B cell (primary cell): ENCODE results near the gene GALR3. TPM values are rescaled to one million over a fixed set of nuclear protein-coding genes. Genes with fewer than 3 reads are reported as not detected.
A peak's percentile ranks its signal among the peaks of the same experiment; 100 is the strongest.

Experiments
- ATAC-seq: fragments of 200-7000 bp; cut with Tn5 transposase; one replicate; pipeline ENCODE4 v1.10.0; 2021; ENCODE audit warnings: low read depth, mild to moderate bottlenecking, moderate number of reproducible peaks, moderate library complexity
- CTCF ChIA-PET: fragments of 350-600 bp; sonication (Branson Sonifier 250); formaldehyde crosslinking; loops from one replicate; lab custom pipeline; 2021; ENCODE audit warnings: antibody characterized with exemption, inconsistent platforms; lab: Charles Lee
- POLR2A ChIA-PET: fragments of 350-600 bp; sonication (Branson Sonifier 250); formaldehyde crosslinking; loops from one replicate; lab custom pipeline; 2021; ENCODE audit warnings: antibody characterized with exemption; lab: Charles Lee
- DNase-seq: peaks from one replicate; pipeline ENCODE4 v3.0.0; 2013
- H2AFZ ChIP-seq: 2 replicates; pipeline ENCODE4 v1.6.1; 2012; ENCODE audit warnings: mild to moderate bottlenecking, low read depth, low read length; ENCODE audit not compliant: insufficient read depth, poor library complexity, severe bottlenecking
- H3K27ac ChIP-seq, 2 donors: 1 replicate in 1 of 2; 2 replicates in 1 of 2; pipeline ENCODE4 v1.5.1; 2012 to 2013; ENCODE audit warnings: low read length in 2 of 2, mild to moderate bottlenecking in 2 of 2, moderate library complexity in 1 of 2
- H3K27me3 ChIP-seq, 4 experiments: fragments of 200-600 bp in 1 of 4; sonication (generic) in 1 of 4; replicated peaks in 1 of 4; 1 replicate in 2 of 4; 2 replicates in 2 of 4; pipeline versions ENCODE4 v1.6.1 to v1.7.0; 2013 to 2016; ENCODE audit warnings: low read length in 3 of 4, mild to moderate bottlenecking in 2 of 4, mixed read lengths in 1 of 4, moderate library complexity in 1 of 4; ENCODE audit not compliant: insufficient read depth in 4 of 4, control insufficient read depth in 3 of 4; ENCODE audit errors: control extremely low read depth in 1 of 4
- H3K36me3 ChIP-seq, 2 experiments: replicated peaks in 1 of 2; 1 replicate in 1 of 2; 2 replicates in 1 of 2; pipeline versions ENCODE4 v1.6.1 to v1.7.1; 2013; ENCODE audit warnings: low read length in 1 of 2; ENCODE audit not compliant: insufficient read depth in 2 of 2, control insufficient read depth in 1 of 2; ENCODE audit errors: control extremely low read depth in 1 of 2, extremely low read depth in 1 of 2
- H3K4me1 ChIP-seq, 2 donors: fragments of 200-600 bp in 1 of 2; sonication (generic) in 1 of 2; 1 replicate in 1 of 2; 2 replicates in 1 of 2; pipeline versions ENCODE4 v1.5.1 to v1.6.1; 2013 to 2017; ENCODE audit warnings: low read length in 2 of 2; ENCODE audit not compliant: control insufficient read depth in 2 of 2, insufficient read depth in 2 of 2
- H3K4me2 ChIP-seq: replicated peaks from 2 replicates; pipeline ENCODE3; 2012; ENCODE audit warnings: mild to moderate bottlenecking, low read depth, low read length; ENCODE audit not compliant: poor library complexity, severe bottlenecking
- H3K4me3 ChIP-seq, 5 experiments: fragments of 200-600 bp in 1 of 5; sonication (generic) in 1 of 5; 1 replicate in 3 of 5; 2 replicates in 2 of 5; pipeline versions ENCODE4 v1.5.1 to v1.7.0; 2011 to 2016; ENCODE audit warnings: low read length in 4 of 5, mild to moderate bottlenecking in 4 of 5, low read depth in 2 of 5, control low read depth in 1 of 5, moderate library complexity in 1 of 5; ENCODE audit not compliant: insufficient read depth in 1 of 5; ENCODE audit errors: control extremely low read depth in 1 of 5, extremely low read depth in 1 of 5
- H3K79me2 ChIP-seq: fragments of 200-600 bp; sonication (generic); one replicate; pipeline ENCODE4 v1.6.0; 2016; ENCODE audit warnings: low read length; ENCODE audit not compliant: control insufficient read depth, insufficient read depth
- H3K9ac ChIP-seq: fragments of 200-600 bp; sonication (generic); 2 replicates; pipeline ENCODE4 v1.6.1; 2017; ENCODE audit warnings: mild to moderate bottlenecking, low read length, moderate library complexity
- H3K9me3 ChIP-seq, 3 donors: one replicate each; pipeline versions ENCODE4 v1.6.1 to v1.7.1; 2013; ENCODE audit warnings: low read length in 2 of 3; ENCODE audit not compliant: control insufficient read depth in 2 of 3, insufficient read depth in 1 of 3; ENCODE audit errors: control extremely low read depth in 1 of 3
- H4K20me1 ChIP-seq: 2 replicates; pipeline ENCODE4 v1.6.0; 2012; ENCODE audit warnings: mild to moderate bottlenecking, low read length; ENCODE audit not compliant: insufficient read depth, control insufficient read depth, poor library complexity, severe bottlenecking
- H3K27ac Mint-ChIP-seq: one replicate; pipeline ENCODE4 v1.8.0; 2021; ENCODE audit warnings: mixed read lengths
- H3K27me3 Mint-ChIP-seq: one replicate; pipeline ENCODE4 v1.8.0; 2021; ENCODE audit warnings: mixed read lengths
- H3K4me1 Mint-ChIP-seq: one replicate; pipeline ENCODE4 v1.8.0; 2021; ENCODE audit warnings: mixed read lengths
- H3K4me3 Mint-ChIP-seq: one replicate; pipeline ENCODE4 v1.8.0; 2021; ENCODE audit warnings: mixed read lengths
- H3K9me3 Mint-ChIP-seq: one replicate; pipeline ENCODE4 v1.8.0; 2022; ENCODE audit warnings: mixed read lengths; ENCODE audit not compliant: insufficient read depth
- CTCF ChIP-seq: fragments of 200-600 bp; IDR thresholded peaks from one replicate; pipeline ENCODE4 v1.8.0; 2022; ENCODE audit warnings: antibody characterized with exemption, mild to moderate bottlenecking
- EZH2 ChIP-seq: IDR thresholded peaks from 2 replicates; pipeline ENCODE4 v1.6.1; 2012; ENCODE audit warnings: borderline replicate concordance, low read depth, mild to moderate bottlenecking, moderate library complexity, low read length; ENCODE audit not compliant: insufficient read depth, poor library complexity, severe bottlenecking
- WGBS: methylation state at CpG from one replicate; pipeline ENCODE4 v1.1.5; 2013; ENCODE audit warnings: missing lambda C conversion rate; ENCODE audit not compliant: insufficient coverage; 5-methylcytosine and 5-hydroxymethylcytosine counted together
- intact Hi-C: fragments of 100-400 bp; cut with micrococcal nuclease; formaldehyde crosslinking; loops from one replicate; pipeline ENCODE4 v1.10.0; 2022
- polyA plus RNA-seq: library from polyadenylated mRNA; depleted of rRNA; stranded (reverse); fragments of >200 nt; gene quantifications from 2 replicates; pipeline ENCODE4 v1.2.3, GENCODE V29; 2012
- total RNA-seq, 2 donors: library from RNA; stranded (reverse); fragments of 120-200 nt in 1 of 2; gene quantifications; 1 replicate in 1 of 2; 2 replicates in 1 of 2; pipeline versions ENCODE4 v1.2.3 to v1.2.4, GENCODE V29; 2013 to 2022

GALR3 gene
- total and polyA plus RNA-seq, 2 donors (not counting 1 experiment from before 2014, with no cell fraction given): not detected

DNA sequence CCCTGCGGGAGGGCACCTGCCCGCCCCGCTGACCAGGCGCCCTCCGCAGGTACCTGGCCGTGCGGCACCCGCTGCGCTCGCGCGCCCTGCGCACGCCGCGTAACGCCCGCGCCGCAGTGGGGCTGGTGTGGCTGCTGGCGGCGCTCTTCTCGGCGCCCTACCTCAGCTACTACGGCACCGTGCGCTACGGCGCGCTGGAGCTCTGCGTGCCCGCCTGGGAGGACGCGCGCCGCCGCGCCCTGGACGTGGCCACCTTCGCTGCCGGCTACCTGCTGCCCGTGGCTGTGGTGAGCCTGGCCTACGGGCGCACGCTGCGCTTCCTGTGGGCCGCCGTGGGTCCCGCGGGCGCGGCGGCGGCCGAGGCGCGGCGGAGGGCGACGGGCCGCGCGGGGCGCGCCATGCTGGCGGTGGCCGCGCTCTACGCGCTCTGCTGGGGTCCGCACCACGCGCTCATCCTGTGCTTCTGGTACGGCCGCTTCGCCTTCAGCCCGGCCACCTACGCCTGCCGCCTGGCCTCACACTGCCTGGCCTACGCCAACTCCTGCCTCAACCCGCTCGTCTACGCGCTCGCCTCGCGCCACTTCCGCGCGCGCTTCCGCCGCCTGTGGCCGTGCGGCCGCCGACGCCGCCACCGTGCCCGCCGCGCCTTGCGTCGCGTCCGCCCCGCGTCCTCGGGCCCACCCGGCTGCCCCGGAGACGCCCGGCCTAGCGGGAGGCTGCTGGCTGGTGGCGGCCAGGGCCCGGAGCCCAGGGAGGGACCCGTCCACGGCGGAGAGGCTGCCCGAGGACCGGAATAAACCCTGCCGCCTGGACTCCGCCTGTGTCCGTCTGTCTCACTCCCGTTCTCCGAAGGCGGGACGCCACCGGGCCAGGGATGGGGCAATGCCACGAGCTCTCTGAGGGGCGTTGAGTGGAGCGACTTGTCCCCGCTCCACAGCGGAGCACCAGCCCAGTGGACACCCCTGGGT, 1.8 kb downstream of the GALR3 start:
- ChIA-PET POLR2A (no interaction called here), CTCF (interaction anchor here (1.0 to 5.1 kb wide), 2 partner anchors 38 to 62 kb away, joined by 4 to 13 read pairs; no protein-coding TSS in a partner anchor)
- no peaks in the 10 kb centered on the region for H3K79me2 ChIP-seq
- H3K27ac ChIP-seq: no peak overlapping the region
- peak overlapping the region in 1 of 5 experiments; percentile 15 for H3K4me3 ChIP-seq
- H3K9me3 Mint-ChIP-seq: no peaks in the 10 kb centered on the region
- peak overlapping the region; percentile 22 for H2AFZ ChIP-seq
- no peak overlapping the region for H3K9ac ChIP-seq
- peaks cover 0 to 22% (median 7%) of the 10 kb centered on the region in 4 experiments for H3K27me3 ChIP-seq
- peaks cover 0 to 2% of the 10 kb centered on the region in 2 donors for H3K4me1 ChIP-seq
- ATAC-seq (no peak), DNase-seq (peak; percentile 45)
- H3K27ac Mint-ChIP-seq: no peak overlapping the region
- 15% methylated on average over 135 of the region's 135 CpGs for WGBS
- intact Hi-C loops: no loop called here
- peak overlapping the region; percentile 72 for H3K4me3 Mint-ChIP-seq
- TF ChIP-seq EZH2: no peak
- no peak for TF ChIP-seq CTCF
- no peaks in the 10 kb centered on the region for H3K9me3 ChIP-seq
- peaks cover 0 to under 1% of the 10 kb centered on the region in 2 experiments for H3K36me3 ChIP-seq
- peaks cover 24% of the 10 kb centered on the region for H3K27me3 Mint-ChIP-seq
- H3K4me2 ChIP-seq: peak overlapping the region; percentile 53
- H4K20me1 ChIP-seq: no peaks in the 10 kb centered on the region
- peaks cover 6% of the 10 kb centered on the region for H3K4me1 Mint-ChIP-seq

DNA sequence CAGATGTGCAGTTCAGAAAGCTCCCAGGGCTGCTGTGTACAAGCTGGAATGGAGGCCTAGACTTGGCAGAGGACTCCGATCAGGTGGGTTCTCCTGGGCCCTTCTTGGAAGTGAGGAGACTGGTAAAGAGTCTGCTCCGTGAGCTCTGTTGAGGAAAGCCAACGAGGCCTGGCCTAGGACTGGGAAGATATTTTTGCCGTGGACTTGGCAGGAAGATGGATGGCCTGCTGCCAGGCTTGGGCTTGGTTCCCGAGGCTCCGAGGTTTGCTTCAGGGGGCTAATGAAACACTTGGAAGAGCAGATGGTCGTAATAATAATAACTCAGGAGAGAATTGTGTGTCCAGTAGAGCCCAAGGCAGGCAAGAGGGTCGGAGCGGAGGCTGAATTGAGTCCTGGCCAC, 3.9 kb downstream of the GALR3 start:
- H3K27ac Mint-ChIP-seq: no peak overlapping the region
- DNase-seq: no peak

More for the DNA sequence above, 3.9 kb downstream of the GALR3 start:
- peaks cover 0 to 2% of the 10 kb centered on the region in 2 donors for H3K4me1 ChIP-seq
- H4K20me1 ChIP-seq: no peaks in the 10 kb centered on the region
- no peak overlapping the region for H3K27ac ChIP-seq
- TF ChIP-seq CTCF (no peak), EZH2 (no peak)
- no peaks in the 10 kb centered on the region for H3K79me2 ChIP-seq
- H3K27me3 ChIP-seq: peaks cover 0 to 15% (median 4%) of the 10 kb centered on the region in 4 experiments
- no peak overlapping the region for H3K4me2 ChIP-seq
- Mint-ChIP-seq H3K4me3 (no peak overlapping the region), H3K27me3 (peaks cover 15% of the 10 kb centered on the region), H3K4me1 (peaks cover 6% of the 10 kb centered on the region), H3K9me3 (no peaks in the 10 kb centered on the region)
- no peak overlapping the region for H3K4me3 ChIP-seq
- H3K36me3 ChIP-seq: peaks cover 0 to 19% of the 10 kb centered on the region in 2 experiments
- WGBS: 99% methylated on average over 9 of the region's 9 CpGs
- H3K9ac ChIP-seq: no peak overlapping the region
- no peak overlapping the region for H2AFZ ChIP-seq
- intact Hi-C loops: no loop called here
- POLR2A ChIA-PET: no interaction called here
- CTCF ChIA-PET: interaction anchor here (1.0 to 5.1 kb wide), 3 partner anchors 9 to 36 kb away, joined by 3 to 13 read pairs (median 6); no protein-coding TSS in a partner anchor
- ATAC-seq: no peak
- no peaks in the 10 kb centered on the region for H3K9me3 ChIP-seq
